NCI-H226 (cell line): Measurements from ENCODE around the gene MTUS2.
"Not testable (repeated sequence)": the region's sequence is repeated elsewhere in the genome, so short reads cannot be mapped to it uniquely, and the experiment has no call there.

ENCODE experiments used
- DNase-seq: peaks from one replicate; pipeline ENCODE4 v3.0.0-alpha.2; 2015

MTUS2 gene

GRCh38 chr13:29171244-29171643 lies 351.1 kb downstream of the MTUS2 start:
- no peak for DNase-seq

- DNase-seq, result no peak
Observed at GRCh38 chr13:29174093-29174492, 354.0 kb downstream of the MTUS2 start.

GRCh38 chr13:29175250-29175873 lies 355.2 kb downstream of the MTUS2 start:
- no peak for DNase-seq

GRCh38 chr13:29180055-29180454 lies 359.9 kb downstream of the MTUS2 start:
- DNase-seq, result no peak

GRCh38 chr13:29182216-29182615 lies 362.1 kb downstream of the MTUS2 start:
- peak; percentile 46 for DNase-seq

GRCh38 chr13:29185926-29186325 lies 365.8 kb downstream of the MTUS2 start:
- no peak for DNase-seq

- DNase-seq, result no peak
Observed at GRCh38 chr13:29187584-29187983, 367.4 kb downstream of the MTUS2 start.

- DNase-seq, result no peak
Observed at GRCh38 chr13:29190298-29190697, 370.2 kb downstream of the MTUS2 start.

GRCh38 chr13:29193083-29193482 lies 372.9 kb downstream of the MTUS2 start:
- DNase-seq, result no peak

- no peak for DNase-seq
Observed at GRCh38 chr13:29195456-29195855, 375.3 kb downstream of the MTUS2 start.

GRCh38 chr13:29196409-29197074 lies 376.4 kb downstream of the MTUS2 start:
- no peak for DNase-seq

GRCh38 chr13:29202753-29203152 lies 382.6 kb downstream of the MTUS2 start:
- not testable (repeated sequence) for DNase-seq

GRCh38 chr13:29204651-29205050 lies 384.5 kb downstream of the MTUS2 start:
- DNase-seq, result no peak

- DNase-seq, result no peak
Observed at GRCh38 chr13:29210676-29211075, 390.5 kb downstream of the MTUS2 start.

GRCh38 chr13:29211162-29211561 lies 391.0 kb downstream of the MTUS2 start:
- not testable (repeated sequence) for DNase-seq

- DNase-seq, result no peak
Observed at GRCh38 chr13:29222458-29222857, 402.3 kb downstream of the MTUS2 start.

GRCh38 chr13:29224206-29224605 lies 404.1 kb downstream of the MTUS2 start:
- DNase-seq, result no peak

- no peak for DNase-seq
Observed at GRCh38 chr13:29227576-29227975, 407.4 kb downstream of the MTUS2 start.

GRCh38 chr13:29230299-29230845 lies 410.2 kb downstream of the MTUS2 start:
- no peak for DNase-seq

GRCh38 chr13:29239653-29240525 lies 419.8 kb downstream of the MTUS2 start:
- no peak for DNase-seq

GRCh38 chr13:29254626-29255370 lies 434.7 kb downstream of the MTUS2 start:
- DNase-seq, result no peak

- DNase-seq, result no peak
Observed at GRCh38 chr13:29255567-29255966, 435.4 kb downstream of the MTUS2 start.

- DNase-seq, result no peak
Observed at GRCh38 chr13:29260684-29261083, 440.5 kb downstream of the MTUS2 start.
